PC-3 (cell line): ENCODE results near the gene FAM98B.

Source experiments
- EZH2 ChIP-seq: fragments of 300-600 bp; sonication (generic); IDR thresholded peaks from one replicate; pipeline ENCODE4 v1.6.1; 2017; ENCODE audit warnings: antibody characterized with exemption, mild to moderate bottlenecking, low read length; ENCODE audit not compliant: unreplicated experiment
- EZH2phosphoT487 ChIP-seq: fragments of 300-600 bp; sonication (generic); IDR thresholded peaks from 2 replicates; pipeline ENCODE4 v1.6.1; 2018; ENCODE audit warnings: mild to moderate bottlenecking, antibody characterized with exemption, low read length, borderline replicate concordance
- TF ChIP-seq, protein P1 (sequence below): fragments of 300-600 bp; sonication (generic); conservative IDR thresholded peaks from 2 replicates; pipeline ENCODE4 v1.5.1; 2017; ENCODE audit warnings: antibody characterized with exemption, low read depth, mild to moderate bottlenecking, low read length

DNA sequence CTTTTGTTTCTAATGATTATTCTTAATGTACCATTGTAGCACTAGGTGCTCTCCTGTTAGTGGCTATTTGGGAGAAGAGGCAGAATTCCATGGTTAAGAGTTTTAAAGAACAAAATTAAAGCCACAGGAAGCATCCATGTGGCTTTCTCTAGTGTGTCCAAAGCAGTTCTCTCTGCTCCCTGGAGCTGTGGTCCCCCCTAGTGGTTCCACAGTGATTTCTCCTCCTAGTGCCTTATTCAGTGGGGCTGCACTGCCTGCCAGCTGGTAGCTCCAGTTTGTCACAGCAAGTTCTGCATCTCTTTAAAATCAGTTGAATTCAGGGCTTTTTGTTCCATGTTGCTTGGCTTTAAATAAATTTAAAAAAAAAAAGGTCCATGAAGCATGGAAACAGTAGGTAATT, 39.6 kb upstream of the FAM98B start:
- TF ChIP-seq, protein P1, sequence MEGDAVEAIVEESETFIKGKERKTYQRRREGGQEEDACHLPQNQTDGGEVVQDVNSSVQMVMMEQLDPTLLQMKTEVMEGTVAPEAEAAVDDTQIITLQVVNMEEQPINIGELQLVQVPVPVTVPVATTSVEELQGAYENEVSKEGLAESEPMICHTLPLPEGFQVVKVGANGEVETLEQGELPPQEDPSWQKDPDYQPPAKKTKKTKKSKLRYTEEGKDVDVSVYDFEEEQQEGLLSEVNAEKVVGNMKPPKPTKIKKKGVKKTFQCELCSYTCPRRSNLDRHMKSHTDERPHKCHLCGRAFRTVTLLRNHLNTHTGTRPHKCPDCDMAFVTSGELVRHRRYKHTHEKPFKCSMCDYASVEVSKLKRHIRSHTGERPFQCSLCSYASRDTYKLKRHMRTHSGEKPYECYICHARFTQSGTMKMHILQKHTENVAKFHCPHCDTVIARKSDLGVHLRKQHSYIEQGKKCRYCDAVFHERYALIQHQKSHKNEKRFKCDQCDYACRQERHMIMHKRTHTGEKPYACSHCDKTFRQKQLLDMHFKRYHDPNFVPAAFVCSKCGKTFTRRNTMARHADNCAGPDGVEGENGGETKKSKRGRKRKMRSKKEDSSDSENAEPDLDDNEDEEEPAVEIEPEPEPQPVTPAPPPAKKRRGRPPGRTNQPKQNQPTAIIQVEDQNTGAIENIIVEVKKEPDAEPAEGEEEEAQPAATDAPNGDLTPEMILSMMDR: peak; percentile 93
- TF ChIP-seq EZH2phosphoT487 (no peak), EZH2 (no peak)
